B cell (primary cell): ENCODE measurements around the gene CDK6.

ENCODE experiments used
- CTCF ChIP-seq: fragments of 200-600 bp; IDR thresholded peaks from one replicate; pipeline ENCODE4 v1.8.0; 2022; ENCODE audit warnings: antibody characterized with exemption, mild to moderate bottlenecking
- EZH2 ChIP-seq: IDR thresholded peaks from 2 replicates; pipeline ENCODE4 v1.6.1; 2012; ENCODE audit warnings: borderline replicate concordance, low read depth, mild to moderate bottlenecking, moderate library complexity, low read length; ENCODE audit not compliant: insufficient read depth, poor library complexity, severe bottlenecking

- TF ChIP-seq EZH2 (no peak), CTCF (peak; percentile 88)
Observed at GRCh38 chr7:92833024-92833765, 3.2 kb downstream of the CDK6 start.
